HepG2 (cell line): ENCODE measurements around the gene PRR30. TPM values are rescaled to one million over a fixed set of nuclear protein-coding genes. Genes with fewer than 3 reads are reported as not detected.

ENCODE experiments used
- BHLHE40 ChIP-seq: IDR thresholded peaks from 2 replicates; pipeline ENCODE4 v1.6.1; 2011; ENCODE audit warnings: low read length, improper control_type of control experiment
- BRD4 ChIP-seq: sonication (generic); formaldehyde crosslinking; IDR thresholded peaks from 2 replicates; pipeline ENCODE4 v1.4.0; 2020; ENCODE audit warnings: missing genetic modification reagents
- GABPA ChIP-seq, 2 experiments: IDR thresholded peaks; 2 replicates each; pipeline ENCODE4 v1.6.1; 2011 to 2016; ENCODE audit warnings: low read depth in 2 of 2, low read length in 1 of 2, missing biosample characterization in 1 of 2, missing genetic modification characterization in 1 of 2
- GLI4 ChIP-seq: sonication (generic); formaldehyde crosslinking; IDR thresholded peaks from 2 replicates; pipeline ENCODE4 v1.5.1; 2020; ENCODE audit warnings: missing genetic modification reagents, mild to moderate bottlenecking, moderate library complexity, borderline replicate concordance
- GTF3A ChIP-seq: sonication (generic); formaldehyde crosslinking; conservative IDR thresholded peaks from 2 replicates; pipeline ENCODE4 v1.4.0; 2020; ENCODE audit warnings: mild to moderate bottlenecking, missing genetic modification reagents
- HCFC1 ChIP-seq: fragments of 150-350 bp; IDR thresholded peaks from 2 replicates; pipeline ENCODE4 v1.6.1; 2014; ENCODE audit warnings: low read depth, low read length
- KLF12 ChIP-seq: sonication (generic); formaldehyde crosslinking; IDR thresholded peaks from 2 replicates; pipeline ENCODE4 v1.4.0; 2020; ENCODE audit warnings: missing genetic modification reagents, borderline replicate concordance
- MIXL1 ChIP-seq: IDR thresholded peaks from 2 replicates; pipeline ENCODE4 v1.6.1; 2016
- NAIF1 ChIP-seq: sonication (generic); formaldehyde crosslinking; IDR thresholded peaks from 2 replicates; pipeline ENCODE4 v1.5.0; 2020; ENCODE audit warnings: mild to moderate bottlenecking, missing genetic modification reagents, borderline replicate concordance
- NFE2L2 ChIP-seq: fragments of 150-350 bp; IDR thresholded peaks from 2 replicates; pipeline ENCODE4 v1.6.1; 2014; ENCODE audit warnings: low read length
- PAWR ChIP-seq: sonication (generic); formaldehyde crosslinking; IDR thresholded peaks from 2 replicates; pipeline ENCODE4 v1.4.0; 2020; ENCODE audit warnings: missing genetic modification reagents, mild to moderate bottlenecking, borderline replicate concordance
- PRPF4 ChIP-seq: fragments of 200-400 bp; formaldehyde crosslinking; IDR thresholded peaks from 2 replicates; pipeline ENCODE4 v1.6.1; 2016; ENCODE audit warnings: low read length, low read depth; ENCODE audit not compliant: poor library complexity, severe bottlenecking
- SOX6 ChIP-seq, 2 experiments: fragments of 450-650 bp in 1 of 2; sonication (generic) in 1 of 2; formaldehyde crosslinking in 1 of 2; IDR thresholded peaks; 2 replicates each; pipeline versions ENCODE4 v1.4.0 to v1.6.1; 2017 to 2020; ENCODE audit warnings: antibody characterized with exemption in 1 of 2, mild to moderate bottlenecking in 1 of 2, missing genetic modification reagents in 1 of 2
- U2AF1 ChIP-seq: fragments of 200-400 bp; formaldehyde crosslinking; optimal IDR thresholded peaks from 2 replicates; pipeline ENCODE3; 2017; ENCODE audit warnings: mild to moderate bottlenecking, low read depth, low read length
- ZBTB7A ChIP-seq: sonication (generic); formaldehyde crosslinking; IDR thresholded peaks from 2 replicates; pipeline ENCODE4 v1.8.0; 2022; ENCODE audit warnings: mild to moderate bottlenecking, missing genetic modification reagents
- ZBTB7B ChIP-seq: sonication (generic); formaldehyde crosslinking; IDR thresholded peaks from 2 replicates; pipeline ENCODE4 v1.4.0; 2020; ENCODE audit warnings: missing genetic modification reagents
- ZNF292 ChIP-seq: sonication (generic); formaldehyde crosslinking; IDR thresholded peaks from 2 replicates; pipeline ENCODE4 v1.8.1; 2022; ENCODE audit warnings: mild to moderate bottlenecking, low read depth, missing genetic modification reagents, borderline replicate concordance
- ZNF430 ChIP-seq: sonication (generic); formaldehyde crosslinking; IDR thresholded peaks from 2 replicates; pipeline ENCODE4 v1.9.0; 2021; ENCODE audit warnings: mild to moderate bottlenecking, missing genetic modification reagents
- ZNF563 ChIP-seq: sonication (generic); formaldehyde crosslinking; IDR thresholded peaks from 2 replicates; pipeline ENCODE4 v1.8.0; 2022; ENCODE audit warnings: mild to moderate bottlenecking, moderate library complexity, missing genetic modification reagents
- ZNF564 ChIP-seq: sonication (generic); formaldehyde crosslinking; IDR thresholded peaks from 2 replicates; pipeline ENCODE4 v1.8.1; 2023; ENCODE audit warnings: mild to moderate bottlenecking, missing genetic modification reagents
- ZNF644 ChIP-seq: IDR thresholded peaks from 2 replicates; pipeline ENCODE4 v1.6.1; 2016; ENCODE audit warnings: low read depth
- polyA plus RNA-seq, 8 experiments: library from polyadenylated mRNA; depleted of rRNA in 3 of 8; stranded (reverse) in 7 of 8; unstranded in 1 of 8; fragments of >200 nt; fragmentation: Illumina TruSeq in 4 of 8; extraction: Trizol in 4 of 8; gene quantifications; 2 replicates each; pipeline versions ENCODE4 v1.2.1 to v1.2.3, GENCODE V29; 2011 to 2016; ENCODE audit warnings: low read depth in 4 of 8, missing spikeins in 1 of 8, mixed read lengths in 1 of 8; ENCODE audit not compliant: insufficient read depth in 1 of 8
- total RNA-seq, 5 experiments: library from RNA; depleted of rRNA; stranded (reverse); fragments of >200 nt; fragmentation: Illumina TruSeq; extraction: Trizol; gene quantifications; 2 replicates each; pipeline ENCODE4 v1.2.3, GENCODE V29; 2016; ENCODE audit warnings: low read depth in 1 of 5
- TF ChIP-seq, protein P1 (sequence below): sonication (generic); formaldehyde crosslinking; conservative IDR thresholded peaks from 2 replicates; pipeline ENCODE4 v1.4.0; 2020; ENCODE audit warnings: missing genetic modification reagents
- TF ChIP-seq, protein P2 (sequence below): sonication (generic); formaldehyde crosslinking; IDR thresholded peaks from 2 replicates; pipeline ENCODE4 v1.4.0; 2020; ENCODE audit warnings: missing genetic modification reagents
- TF ChIP-seq, protein P3 (sequence below): sonication (generic); formaldehyde crosslinking; IDR thresholded peaks from 2 replicates; pipeline ENCODE4 v1.5.1; 2020; ENCODE audit warnings: mild to moderate bottlenecking, moderate library complexity, missing genetic modification reagents
- TF ChIP-seq, protein P4 (sequence below): sonication (generic); formaldehyde crosslinking; IDR thresholded peaks from 2 replicates; pipeline ENCODE4 v1.9.0; 2021; ENCODE audit warnings: missing genetic modification reagents, borderline replicate concordance

The PRR30 gene
- total and polyA plus RNA-seq, 2 of the 13 experiments (the other 11 are each of a cell fraction or from before 2014, with no cell fraction given): not detected

DNA sequence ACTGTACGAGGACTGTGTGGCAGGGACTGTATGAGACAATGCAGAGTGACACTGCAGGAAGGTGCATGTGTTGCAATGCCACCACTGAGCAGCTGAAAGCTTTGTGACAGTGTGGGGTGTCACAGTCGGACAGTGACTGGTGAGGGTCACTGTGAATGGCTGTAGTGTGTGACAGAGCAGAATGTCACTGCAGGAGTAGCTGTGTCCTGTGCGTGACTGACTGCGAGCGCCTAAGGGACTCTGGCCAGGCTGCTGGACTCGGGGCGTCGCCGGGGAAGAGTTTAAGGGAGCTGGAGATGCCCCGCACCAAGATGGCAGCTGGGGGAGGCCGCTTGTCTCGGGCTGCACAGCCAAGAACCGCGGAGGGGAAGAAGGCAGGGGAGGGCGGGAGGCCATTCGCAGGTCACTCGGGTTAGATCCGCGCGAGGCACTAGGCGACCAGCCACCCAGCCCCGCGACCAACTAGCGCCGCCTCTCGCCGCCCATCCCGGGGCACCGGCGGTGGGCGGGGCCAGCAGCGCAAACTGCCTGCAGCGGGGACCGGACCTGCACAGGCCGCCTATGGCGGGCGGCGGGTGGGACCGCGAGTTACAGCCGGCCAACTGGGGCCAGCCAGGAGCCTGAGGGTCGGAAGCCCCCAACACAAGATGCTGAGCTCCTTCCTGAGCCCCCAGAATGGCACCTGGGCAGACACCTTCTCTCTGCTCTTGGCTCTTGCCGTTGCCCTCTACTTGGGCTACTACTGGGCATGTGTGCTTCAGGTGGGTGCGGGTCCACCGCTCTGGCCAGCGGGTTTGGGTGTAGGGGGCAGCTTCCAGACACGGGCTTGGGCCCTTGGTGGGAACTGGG lies 15.7 kb downstream of the PRR30 start, which contains the start of gene ABHD1 (continued):
- TF ChIP-seq, protein P1, sequence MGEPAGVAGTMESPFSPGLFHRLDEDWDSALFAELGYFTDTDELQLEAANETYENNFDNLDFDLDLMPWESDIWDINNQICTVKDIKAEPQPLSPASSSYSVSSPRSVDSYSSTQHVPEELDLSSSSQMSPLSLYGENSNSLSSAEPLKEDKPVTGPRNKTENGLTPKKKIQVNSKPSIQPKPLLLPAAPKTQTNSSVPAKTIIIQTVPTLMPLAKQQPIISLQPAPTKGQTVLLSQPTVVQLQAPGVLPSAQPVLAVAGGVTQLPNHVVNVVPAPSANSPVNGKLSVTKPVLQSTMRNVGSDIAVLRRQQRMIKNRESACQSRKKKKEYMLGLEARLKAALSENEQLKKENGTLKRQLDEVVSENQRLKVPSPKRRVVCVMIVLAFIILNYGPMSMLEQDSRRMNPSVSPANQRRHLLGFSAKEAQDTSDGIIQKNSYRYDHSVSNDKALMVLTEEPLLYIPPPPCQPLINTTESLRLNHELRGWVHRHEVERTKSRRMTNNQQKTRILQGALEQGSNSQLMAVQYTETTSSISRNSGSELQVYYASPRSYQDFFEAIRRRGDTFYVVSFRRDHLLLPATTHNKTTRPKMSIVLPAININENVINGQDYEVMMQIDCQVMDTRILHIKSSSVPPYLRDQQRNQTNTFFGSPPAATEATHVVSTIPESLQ (CRISPR knock-in tag): no peak
- peak; percentile 94 for TF ChIP-seq ZNF292 (CRISPR knock-in tag)
- TF ChIP-seq NFE2L2: peak; percentile 58
- no peak for TF ChIP-seq ZBTB7A (CRISPR knock-in tag)
- peak; percentile 54; the same call in 1 of the 2 replicates for TF ChIP-seq GLI4 (CRISPR knock-in tag)
- TF ChIP-seq BRD4 (CRISPR knock-in tag): peak; percentile 25
- TF ChIP-seq GABPA (IDR thresholded peaks at IDR 0.05; ENCODE audit: low read depth, low read length): no peak
- TF ChIP-seq GABPA (CRISPR knock-in tag; IDR thresholded peaks at IDR 0.05; ENCODE audit: low read depth): no peak
- 0 out of 2 replicates have a peak, but pooled peaks have one; percentile 40 for TF ChIP-seq ZNF644 (CRISPR knock-in tag)
- TF ChIP-seq SOX6 (IDR thresholded peaks at IDR 0.05): no peak
- TF ChIP-seq SOX6 (CRISPR knock-in tag; IDR thresholded peaks at IDR 0.05): peak; percentile 58
- 0 out of 2 replicates have a peak, but pooled peaks have one; percentile 19 for TF ChIP-seq NAIF1 (CRISPR knock-in tag)
- peak; percentile 16; the same call in 1 of the 2 replicates for TF ChIP-seq HCFC1
- TF ChIP-seq ZNF564 (CRISPR knock-in tag): no peak; the same call in 1 of the 2 replicates
- TF ChIP-seq ZNF430: peak; percentile 42; the same call in 1 of the 2 replicates
- TF ChIP-seq ZBTB7B (CRISPR knock-in tag): peak; percentile 89
- TF ChIP-seq, protein P2, sequence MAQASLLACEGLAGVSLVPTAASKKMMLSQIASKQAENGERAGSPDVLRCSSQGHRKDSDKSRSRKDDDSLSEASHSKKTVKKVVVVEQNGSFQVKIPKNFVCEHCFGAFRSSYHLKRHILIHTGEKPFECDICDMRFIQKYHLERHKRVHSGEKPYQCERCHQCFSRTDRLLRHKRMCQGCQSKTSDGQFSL (CRISPR knock-in tag): no peak
- TF ChIP-seq BHLHE40: no peak
- no peak for TF ChIP-seq MIXL1 (CRISPR knock-in tag)
- TF ChIP-seq U2AF1: no peak
- TF ChIP-seq PAWR: 0 out of 2 replicates have a peak, but pooled peaks have one; percentile 68
- no peak for TF ChIP-seq KLF12 (CRISPR knock-in tag)
- no peak for TF ChIP-seq ZNF563 (CRISPR knock-in tag)
- TF ChIP-seq PRPF4: no peak
- TF ChIP-seq, protein P3, sequence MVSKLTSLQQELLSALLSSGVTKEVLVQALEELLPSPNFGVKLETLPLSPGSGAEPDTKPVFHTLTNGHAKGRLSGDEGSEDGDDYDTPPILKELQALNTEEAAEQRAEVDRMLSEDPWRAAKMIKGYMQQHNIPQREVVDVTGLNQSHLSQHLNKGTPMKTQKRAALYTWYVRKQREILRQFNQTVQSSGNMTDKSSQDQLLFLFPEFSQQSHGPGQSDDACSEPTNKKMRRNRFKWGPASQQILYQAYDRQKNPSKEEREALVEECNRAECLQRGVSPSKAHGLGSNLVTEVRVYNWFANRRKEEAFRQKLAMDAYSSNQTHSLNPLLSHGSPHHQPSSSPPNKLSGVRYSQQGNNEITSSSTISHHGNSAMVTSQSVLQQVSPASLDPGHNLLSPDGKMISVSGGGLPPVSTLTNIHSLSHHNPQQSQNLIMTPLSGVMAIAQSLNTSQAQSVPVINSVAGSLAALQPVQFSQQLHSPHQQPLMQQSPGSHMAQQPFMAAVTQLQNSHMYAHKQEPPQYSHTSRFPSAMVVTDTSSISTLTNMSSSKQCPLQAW (CRISPR knock-in tag): peak; percentile 56; the same call in 1 of the 2 replicates
- TF ChIP-seq, protein P4, sequence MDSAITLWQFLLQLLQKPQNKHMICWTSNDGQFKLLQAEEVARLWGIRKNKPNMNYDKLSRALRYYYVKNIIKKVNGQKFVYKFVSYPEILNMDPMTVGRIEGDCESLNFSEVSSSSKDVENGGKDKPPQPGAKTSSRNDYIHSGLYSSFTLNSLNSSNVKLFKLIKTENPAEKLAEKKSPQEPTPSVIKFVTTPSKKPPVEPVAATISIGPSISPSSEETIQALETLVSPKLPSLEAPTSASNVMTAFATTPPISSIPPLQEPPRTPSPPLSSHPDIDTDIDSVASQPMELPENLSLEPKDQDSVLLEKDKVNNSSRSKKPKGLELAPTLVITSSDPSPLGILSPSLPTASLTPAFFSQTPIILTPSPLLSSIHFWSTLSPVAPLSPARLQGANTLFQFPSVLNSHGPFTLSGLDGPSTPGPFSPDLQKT (CRISPR knock-in tag): no peak
- TF ChIP-seq GTF3A (CRISPR knock-in tag): peak; percentile 19; the same call in 1 of the 2 replicates
